ENCODE measurements around the gene CARD11. TPM values are rescaled to one million over a fixed set of nuclear protein-coding genes. Genes with fewer than 3 reads are reported as not detected.
A peak's percentile ranks its signal among the peaks of the same experiment; 100 is the strongest.

CARD11 gene
- total RNA-seq, 1 donor from 2014 or later = 6.3 TPM

DNA sequence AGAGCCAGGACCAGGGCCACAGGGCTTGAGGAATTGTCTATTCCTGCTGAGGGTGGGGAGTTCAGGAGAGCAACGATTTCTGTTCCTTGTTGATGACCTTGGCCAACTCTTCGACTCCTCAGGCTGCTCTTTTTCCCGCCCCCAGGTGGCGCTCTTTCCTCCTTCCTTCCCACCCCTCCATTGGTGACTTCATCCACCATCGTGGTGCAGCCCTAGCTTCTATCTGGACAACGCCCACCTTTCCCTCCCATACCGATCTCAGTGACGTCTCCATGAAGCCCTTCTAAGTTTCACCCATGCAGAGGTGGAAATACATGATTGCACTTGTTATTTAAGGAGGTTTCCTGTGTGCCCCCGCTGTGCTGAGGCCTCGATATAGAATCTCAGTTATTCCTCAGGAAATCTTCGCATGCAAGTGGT is 22.1 kb upstream of the CARD11 start:
- Histone ChIP-seq H3K4me3 (ENCODE audit: low read depth, low read length) (no peak overlapping the region), H3K36me3 (ENCODE audit: control insufficient read depth, insufficient read depth, low read length) (no peaks in the 10 kb centered on the region), H3K27me3 (ENCODE audit: control insufficient read depth, insufficient read depth, low read length) (no peaks in the 10 kb centered on the region)
- TF ChIP-seq CTCF (IDR thresholded peaks at IDR 0.05; ENCODE audit: insufficient read depth, low read length, severe bottlenecking) = peak; percentile 66
- DNase-seq (ENCODE audit: low read depth) (peak; percentile 8), FAIRE-seq (no peak)

GRCh38 chr7:3064067-3064466 is 20.4 kb upstream of the CARD11 start:
- FAIRE-seq (no peak), DNase-seq (ENCODE audit: low read depth) (no peak)
- TF ChIP-seq CTCF (IDR thresholded peaks at IDR 0.05; ENCODE audit: insufficient read depth, low read length, severe bottlenecking) = no peak

DNA sequence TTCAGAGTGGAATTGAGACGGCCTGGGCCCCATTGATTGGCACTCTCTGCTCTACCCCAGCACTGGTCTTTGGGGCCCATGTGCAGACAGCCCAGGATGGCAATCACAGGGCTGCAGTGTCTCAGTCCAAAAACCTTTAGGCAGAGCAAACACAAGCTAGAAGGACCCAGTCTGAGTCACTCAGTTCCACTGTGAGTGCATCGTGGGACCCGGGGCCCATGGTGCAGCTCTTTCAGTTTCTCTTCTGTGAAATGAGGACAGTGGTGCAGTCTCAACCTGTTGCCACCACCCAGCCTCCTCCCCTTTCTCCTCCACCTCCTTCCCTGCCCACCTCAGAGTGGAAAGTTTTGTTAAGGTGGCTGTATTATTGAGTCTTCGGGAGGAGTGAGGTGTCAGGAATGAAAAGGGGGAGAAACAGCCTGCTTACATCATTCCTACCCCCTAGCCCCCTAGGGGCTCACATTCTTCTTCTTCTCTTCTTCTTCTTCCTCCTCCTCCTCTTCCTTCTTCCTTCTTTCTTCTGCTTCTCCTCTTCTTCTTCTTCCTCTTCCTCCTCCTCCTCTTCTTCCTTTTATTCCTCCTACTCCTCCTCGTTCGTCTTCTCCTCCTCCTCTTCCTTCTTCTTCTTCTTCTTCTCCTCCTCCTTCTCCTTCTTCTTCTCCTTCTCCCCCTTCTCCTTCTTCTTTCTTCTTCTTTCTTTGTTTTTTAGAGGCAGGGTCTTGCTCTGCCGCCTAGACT is 19.5 kb upstream of the CARD11 start:
- no peaks in the 10 kb centered on the region for H3K27me3 ChIP-seq (ENCODE audit: control insufficient read depth, insufficient read depth, low read length)
- H3K36me3 ChIP-seq (ENCODE audit: control insufficient read depth, insufficient read depth, low read length) = no peaks in the 10 kb centered on the region
- no peak for TF ChIP-seq CTCF (IDR thresholded peaks at IDR 0.05; ENCODE audit: insufficient read depth, low read length, severe bottlenecking)
- DNase-seq (ENCODE audit: low read depth) (no peak), FAIRE-seq (no peak)
- H3K4me3 ChIP-seq (ENCODE audit: low read depth, low read length) = no peak overlapping the region

More at GRCh38 chr7:3064067-3064466, 20.4 kb upstream of the CARD11 start:
- H3K27me3 ChIP-seq (ENCODE audit: control insufficient read depth, insufficient read depth, low read length) = no peaks in the 10 kb centered on the region
- H3K36me3 ChIP-seq (ENCODE audit: control insufficient read depth, insufficient read depth, low read length) = no peaks in the 10 kb centered on the region
- H3K4me3 ChIP-seq (ENCODE audit: low read depth, low read length) = no peak overlapping the region

GRCh38 chr7:3057066-3057420 is 13.4 kb upstream of the CARD11 start:
- no peak overlapping the region for H3K4me3 ChIP-seq (ENCODE audit: low read depth, low read length)
- DNase-seq (ENCODE audit: low read depth) (no peak), FAIRE-seq (no peak)
- no peaks in the 10 kb centered on the region for H3K36me3 ChIP-seq (ENCODE audit: control insufficient read depth, insufficient read depth, low read length)
- no peaks in the 10 kb centered on the region for H3K27me3 ChIP-seq (ENCODE audit: control insufficient read depth, insufficient read depth, low read length)
- no peak for TF ChIP-seq CTCF (IDR thresholded peaks at IDR 0.05; ENCODE audit: insufficient read depth, low read length, severe bottlenecking)

DNA sequence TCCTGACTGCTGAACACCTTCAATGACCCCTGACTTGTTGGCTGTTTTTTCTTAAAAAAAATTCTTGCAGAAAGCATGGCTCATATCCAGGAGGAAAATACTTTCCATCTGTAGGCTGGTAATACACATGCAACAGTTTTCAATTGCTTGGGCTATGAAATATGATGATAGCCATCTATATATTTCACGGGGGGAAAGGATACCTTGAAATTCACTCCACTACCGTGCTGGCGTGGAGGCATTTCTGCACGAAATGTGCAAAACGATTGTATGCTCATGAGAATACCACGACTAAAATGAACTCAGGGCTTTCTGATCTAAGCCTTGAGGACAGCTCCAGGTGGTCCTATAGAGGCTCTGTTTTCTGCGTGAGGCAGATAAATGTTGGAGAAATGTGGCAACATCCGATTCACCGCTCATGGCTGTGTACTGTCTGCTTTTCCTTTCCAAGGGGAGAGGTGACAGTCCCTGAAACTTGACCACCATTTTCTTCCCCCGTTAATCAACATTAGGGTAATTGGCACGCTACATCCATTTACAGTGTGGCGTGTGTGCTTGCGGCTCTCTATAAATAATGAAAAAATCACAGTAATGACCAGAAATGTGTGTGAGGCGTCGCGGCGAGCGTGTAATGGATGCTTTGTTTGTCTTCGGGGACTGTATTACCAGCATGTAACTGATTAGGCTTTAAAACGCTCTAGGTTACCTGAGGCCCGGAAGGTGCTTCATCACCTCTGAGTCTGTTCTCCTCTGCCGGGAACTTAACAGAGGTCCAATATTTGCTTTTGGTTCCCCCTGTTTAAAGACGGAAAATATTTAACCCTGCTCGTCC is 12.8 kb upstream of the CARD11 start:
- no peaks in the 10 kb centered on the region for H3K27me3 ChIP-seq (ENCODE audit: control insufficient read depth, insufficient read depth, low read length)
- peak; percentile 3 for DNase-seq (ENCODE audit: low read depth)
- no peak overlapping the region for H3K4me3 ChIP-seq (ENCODE audit: low read depth, low read length)
- no peak for FAIRE-seq
- TF ChIP-seq CTCF (IDR thresholded peaks at IDR 0.05; ENCODE audit: insufficient read depth, low read length, severe bottlenecking) = no peak
- no peaks in the 10 kb centered on the region for H3K36me3 ChIP-seq (ENCODE audit: control insufficient read depth, insufficient read depth, low read length)
